ENCODE results near the gene PLXNB3.
"Not testable (repeated sequence)": the region's sequence is repeated elsewhere in the genome, so short reads cannot be mapped to it uniquely, and the experiment has no call there.

Gene PLXNB3

DNA sequence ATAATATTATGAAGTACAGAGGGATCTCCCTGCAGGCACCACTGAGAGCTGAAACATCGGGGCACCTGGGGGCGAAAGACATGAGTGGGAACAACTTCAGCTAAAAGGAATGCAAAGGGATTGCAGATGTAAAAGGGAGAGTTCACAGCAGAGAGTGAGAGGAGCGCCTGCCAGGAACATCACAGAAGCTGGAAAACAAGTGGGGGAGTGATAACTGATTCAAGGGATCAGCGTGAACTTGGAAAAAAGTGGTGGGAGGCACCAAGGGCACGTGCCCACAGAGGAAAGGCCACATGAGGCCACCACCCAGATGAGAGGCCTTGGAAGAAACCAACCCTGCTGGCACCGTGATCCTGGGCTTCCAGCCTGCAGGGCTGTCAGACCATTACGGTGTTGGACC lies 15.0 kb upstream of the PLXNB3 start:
- DNase-seq (ENCODE audit: low read depth, low spot score); H3K27ac ChIP-seq: not testable (repeated sequence)

DNA sequence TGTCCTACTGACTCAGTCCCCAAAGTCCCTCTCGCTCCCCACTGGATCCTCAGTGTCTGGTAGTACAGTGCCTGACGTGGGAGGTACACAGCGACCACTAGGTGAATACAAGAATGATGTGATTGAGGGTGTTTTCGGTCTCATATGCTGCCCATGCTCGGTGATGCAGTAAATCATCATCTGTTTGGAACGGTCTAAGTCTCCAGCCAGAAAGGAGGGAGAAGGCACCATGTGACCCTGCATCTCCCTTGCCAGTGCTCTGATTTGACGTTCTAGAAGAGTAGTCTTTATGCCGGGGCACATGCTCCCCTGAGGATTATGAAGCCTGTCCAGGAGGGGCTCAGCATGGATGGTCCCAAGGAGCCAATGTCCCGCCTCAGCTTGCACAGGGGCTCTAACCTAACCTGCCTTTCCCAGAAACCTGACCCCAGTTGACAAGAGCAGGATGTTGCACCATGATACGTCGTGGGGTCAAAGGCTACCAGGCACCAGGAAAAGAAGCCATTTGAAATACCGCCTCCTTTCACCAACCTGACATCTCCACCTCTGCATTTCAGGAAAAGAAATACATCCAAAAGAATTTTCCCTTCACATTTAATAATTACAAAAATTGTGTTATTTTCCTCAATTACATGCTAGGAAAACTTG lies 13.8 kb upstream of the PLXNB3 start:
- H3K27ac ChIP-seq = no peak overlapping the region
- no peak for DNase-seq (ENCODE audit: low read depth, low spot score)

DNA sequence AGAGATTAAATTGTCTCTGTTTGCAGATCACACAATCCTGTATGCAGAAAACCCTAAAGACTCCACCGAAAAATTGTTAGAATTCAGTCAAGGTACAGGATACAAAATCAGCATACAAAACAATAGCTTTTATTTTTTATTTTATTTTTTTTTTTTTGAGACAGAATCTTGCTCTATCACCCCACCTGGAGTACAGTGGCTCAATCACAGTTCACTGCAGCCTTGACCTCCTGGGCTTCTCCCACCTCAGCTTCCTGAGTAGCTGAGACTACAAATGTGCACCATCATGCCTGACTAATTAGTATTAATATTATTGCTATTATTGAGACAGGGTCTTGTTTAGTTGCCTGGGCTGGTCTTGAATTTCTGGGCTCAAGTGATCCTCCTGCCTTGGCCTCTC lies 8.9 kb upstream of the PLXNB3 start:
- no peak for DNase-seq (ENCODE audit: low read depth, low spot score)
- no peak overlapping the region for H3K27ac ChIP-seq

DNA sequence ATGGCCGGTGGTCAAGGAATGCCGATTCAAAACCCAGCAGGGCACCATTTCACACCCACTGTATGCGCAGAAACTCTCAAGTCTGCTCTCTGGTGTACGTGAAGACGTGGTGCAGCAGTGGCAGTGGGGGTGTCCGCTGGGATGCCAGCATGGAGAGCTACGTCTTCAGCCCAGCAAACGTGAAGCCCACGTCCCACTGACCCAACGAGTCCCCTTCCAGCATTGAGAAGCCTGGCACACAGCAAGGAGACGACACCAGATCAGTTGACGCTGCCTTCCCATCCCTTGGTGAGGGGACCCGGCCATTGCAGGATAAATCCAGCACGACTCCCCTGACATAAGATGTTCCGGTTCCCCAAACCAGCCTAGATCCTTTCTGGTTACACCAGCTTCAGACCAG lies 2.2 kb upstream of the PLXNB3 start:
- no peak overlapping the region for H3K27ac ChIP-seq
- DNase-seq (ENCODE audit: low read depth, low spot score) = no peak

DNA sequence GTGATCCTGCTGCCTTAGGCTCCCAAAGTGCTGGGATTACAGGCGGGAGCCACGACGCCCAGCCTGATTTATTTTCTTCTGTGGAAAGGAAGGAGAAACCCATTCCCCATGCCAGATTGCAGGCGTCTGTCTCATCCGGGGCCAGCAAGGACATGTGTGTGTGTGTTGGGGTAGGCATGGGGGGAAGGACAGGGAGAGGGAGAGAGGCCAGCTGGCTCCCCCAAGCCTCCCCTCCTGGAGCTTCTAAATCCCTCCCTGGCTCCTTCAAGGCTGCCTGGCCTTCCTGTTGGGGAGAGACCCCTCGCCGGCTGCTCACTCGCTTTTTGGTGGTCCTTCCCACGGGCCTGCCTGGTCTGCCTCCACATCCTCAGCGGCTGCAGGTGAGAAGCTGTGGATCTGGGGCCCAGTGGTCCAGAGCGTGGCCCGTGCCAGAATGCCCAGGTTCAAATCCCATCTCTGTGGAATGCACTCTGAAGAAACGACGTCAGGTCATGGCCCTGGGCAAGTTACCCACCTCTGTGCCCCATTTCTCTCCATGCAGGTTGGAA lies 1.3 kb upstream of the PLXNB3 start:
- DNase-seq (ENCODE audit: low read depth, low spot score) = no peak
- no peak overlapping the region for H3K27ac ChIP-seq

DNA sequence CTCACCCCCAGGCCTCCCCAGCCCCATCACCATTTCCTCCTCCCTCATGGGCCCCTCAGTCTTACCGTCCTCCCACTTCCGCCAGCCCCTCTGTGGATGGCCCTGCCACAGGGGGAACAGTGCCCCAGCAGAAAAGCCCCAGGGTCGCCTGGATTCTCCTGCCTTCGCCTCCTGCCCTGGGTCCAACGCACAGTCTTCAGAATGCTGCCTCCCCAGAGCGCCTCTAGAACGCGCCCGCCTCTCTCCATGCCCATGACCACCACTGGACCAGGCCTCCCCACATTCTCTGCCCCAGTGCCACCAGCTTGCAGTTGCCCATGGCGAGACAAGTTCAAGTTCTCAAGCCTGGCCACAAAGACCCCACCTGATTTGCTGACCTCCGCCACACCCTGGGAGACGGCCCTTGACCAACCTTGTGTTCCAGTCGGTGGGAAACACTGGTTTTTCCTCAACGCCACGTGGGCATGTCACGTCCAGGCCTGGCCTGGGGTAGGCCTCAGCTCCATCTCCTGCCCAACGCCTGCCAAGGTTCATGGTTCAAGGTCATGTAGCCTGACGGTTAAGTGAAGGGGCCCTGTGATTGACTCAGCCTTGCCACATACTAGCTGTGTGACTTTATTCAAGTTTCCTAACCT lies 634 bp upstream of the PLXNB3 start:
- no peak for DNase-seq (ENCODE audit: low read depth, low spot score)
- no peak overlapping the region for H3K27ac ChIP-seq

DNA sequence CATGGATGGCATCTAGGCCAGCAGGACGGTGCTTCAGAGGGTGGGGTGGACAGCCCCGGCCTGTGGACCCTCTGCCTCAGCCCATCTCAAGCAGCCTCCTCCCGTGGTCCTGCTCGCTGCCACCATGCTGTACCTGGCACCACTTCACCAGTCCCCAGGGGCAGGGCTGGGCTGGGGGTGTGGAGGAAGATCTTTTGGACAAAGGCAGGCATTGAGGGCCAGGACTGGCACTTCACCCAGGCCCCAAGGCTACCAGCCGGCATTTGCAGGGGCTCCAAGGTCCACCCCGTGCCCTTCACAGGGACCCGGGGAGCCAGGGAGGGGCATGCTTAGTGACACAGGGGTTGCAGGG lies 713 bp downstream of the PLXNB3 start:
- H3K27ac ChIP-seq = no peak overlapping the region
- no peak for DNase-seq (ENCODE audit: low read depth, low spot score)

DNA sequence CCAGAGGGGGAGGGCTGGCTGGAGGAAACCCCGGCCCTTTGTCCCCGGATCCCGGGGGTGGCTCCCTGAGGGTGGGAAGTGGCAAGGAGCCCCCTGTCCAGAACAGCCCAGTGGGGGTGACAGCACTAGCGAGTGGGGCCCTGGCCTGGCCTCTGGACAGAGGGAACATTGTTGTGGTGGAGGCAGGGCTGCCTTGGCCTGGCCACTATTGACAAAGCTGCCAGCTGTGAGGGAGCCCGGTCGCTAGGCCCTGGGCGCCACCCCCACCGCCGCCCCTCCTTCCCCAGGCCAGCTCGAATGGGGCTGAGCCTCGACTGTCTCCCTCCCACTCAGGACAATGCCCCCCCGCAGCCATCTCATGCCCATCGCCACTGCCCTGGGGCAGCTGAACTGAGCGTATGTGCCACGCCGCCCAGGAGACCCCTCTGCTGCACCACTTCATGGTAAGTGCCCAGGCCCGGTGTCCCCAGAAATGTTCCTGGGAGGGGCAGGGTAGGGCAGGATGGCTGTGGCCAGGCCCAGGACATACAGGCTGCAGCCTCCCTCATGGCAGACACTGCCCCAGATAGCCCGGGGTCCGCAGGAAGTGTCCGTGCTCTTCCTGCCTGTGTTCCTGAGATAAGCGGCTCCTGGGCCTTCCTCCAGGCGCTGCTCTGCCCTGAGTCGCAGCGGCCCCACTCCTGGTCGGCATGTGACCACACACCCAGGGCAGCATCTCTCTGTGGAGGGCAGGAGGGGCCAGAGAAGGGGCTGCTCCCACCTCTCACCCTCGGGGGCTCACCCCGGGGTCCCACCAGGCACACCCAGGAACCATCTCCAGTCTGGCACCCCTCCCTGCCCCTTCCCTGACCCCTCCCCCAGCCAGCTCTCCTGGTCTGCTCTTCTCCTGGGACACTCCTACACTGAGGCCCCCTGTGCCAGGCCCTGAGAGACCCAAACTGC lies 1.4 kb downstream of the PLXNB3 start:
- peak overlapping the region; percentile 47 for H3K27ac ChIP-seq
- no peak for DNase-seq (ENCODE audit: low read depth, low spot score)

DNA sequence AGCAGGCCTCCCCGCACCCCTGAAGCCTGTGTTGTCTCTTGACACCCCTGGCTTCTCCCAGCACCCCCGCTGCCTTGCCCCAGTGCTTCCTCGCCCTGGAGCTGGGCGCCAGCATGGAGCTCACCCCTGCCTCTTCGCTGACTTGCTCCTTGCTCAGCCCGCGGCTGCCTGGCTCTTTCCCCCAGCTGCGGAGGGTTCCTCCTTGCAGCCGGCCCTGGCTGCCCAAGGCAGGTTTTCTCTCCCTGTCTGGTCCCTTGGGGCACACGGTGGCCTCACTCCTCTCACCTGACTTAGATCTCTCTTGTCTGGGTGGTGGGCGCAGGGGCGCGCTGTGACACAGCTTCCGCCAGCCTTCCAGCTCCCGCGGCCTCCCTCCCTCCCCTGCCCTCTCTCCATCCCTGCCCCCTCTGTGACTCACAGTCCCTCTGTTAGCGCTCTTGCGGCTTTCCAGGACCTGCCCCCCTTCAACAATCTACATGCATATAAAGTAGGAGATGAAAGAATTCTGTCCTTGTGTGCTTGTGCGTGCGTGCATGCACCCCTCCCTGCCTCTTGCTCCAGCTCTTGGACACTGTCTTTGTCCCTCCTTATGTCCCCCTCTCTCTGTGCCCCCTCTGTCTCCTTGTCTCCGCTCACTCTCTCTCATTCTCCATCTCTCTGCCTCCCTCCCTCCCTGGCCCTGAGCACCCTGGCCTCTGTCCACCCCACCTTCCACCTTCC lies 2.2 kb downstream of the PLXNB3 start:
- no peak for DNase-seq (ENCODE audit: low read depth, low spot score)
- peak overlapping the region; percentile 47 for H3K27ac ChIP-seq

DNA sequence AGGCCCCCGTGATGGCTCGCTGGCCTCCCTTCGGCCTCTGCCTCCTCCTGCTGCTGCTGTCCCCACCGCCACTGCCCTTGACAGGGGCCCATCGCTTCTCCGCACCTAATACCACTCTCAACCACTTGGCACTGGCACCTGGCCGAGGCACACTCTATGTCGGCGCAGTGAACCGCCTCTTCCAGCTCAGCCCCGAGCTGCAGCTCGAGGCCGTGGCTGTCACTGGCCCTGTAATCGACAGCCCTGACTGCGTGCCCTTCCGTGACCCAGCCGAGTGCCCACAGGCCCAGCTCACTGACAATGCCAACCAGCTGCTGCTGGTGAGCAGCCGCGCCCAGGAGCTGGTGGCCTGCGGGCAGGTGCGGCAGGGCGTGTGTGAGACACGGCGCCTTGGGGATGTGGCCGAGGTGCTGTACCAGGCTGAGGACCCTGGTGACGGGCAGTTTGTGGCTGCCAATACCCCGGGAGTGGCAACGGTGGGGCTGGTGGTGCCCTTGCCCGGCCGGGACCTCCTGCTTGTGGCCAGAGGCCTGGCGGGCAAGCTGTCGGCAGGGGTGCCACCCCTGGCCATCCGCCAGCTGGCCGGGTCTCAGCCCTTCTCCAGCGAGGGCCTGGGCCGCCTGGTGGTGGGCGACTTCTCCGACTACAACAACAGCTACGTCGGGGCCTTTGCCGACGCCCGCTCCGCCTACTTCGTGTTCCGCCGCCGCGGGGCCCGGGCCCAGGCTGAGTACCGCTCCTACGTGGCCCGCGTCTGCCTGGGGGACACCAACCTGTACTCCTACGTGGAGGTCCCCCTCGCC lies 3.0 kb downstream of the PLXNB3 start:
- no peak for DNase-seq (ENCODE audit: low read depth, low spot score)
- H3K27ac ChIP-seq = no peak overlapping the region

DNA sequence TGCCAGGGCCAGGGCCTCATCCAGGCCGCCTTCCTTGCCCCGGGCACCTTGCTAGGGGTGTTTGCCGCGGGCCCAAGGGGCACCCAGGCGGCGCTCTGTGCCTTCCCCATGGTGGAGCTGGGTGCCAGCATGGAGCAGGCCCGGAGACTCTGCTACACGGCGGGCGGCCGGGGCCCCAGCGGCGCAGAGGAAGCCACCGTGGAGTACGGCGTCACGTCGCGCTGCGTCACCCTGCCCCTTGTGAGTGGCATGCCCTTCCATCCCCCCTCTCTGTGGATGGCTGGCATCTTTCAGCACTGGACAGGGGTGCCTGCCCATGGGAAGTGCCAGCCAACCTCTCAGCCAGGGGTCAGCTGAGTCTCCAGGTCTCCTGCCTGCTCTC lies 3.6 kb downstream of the PLXNB3 start:
- no peak overlapping the region for H3K27ac ChIP-seq
- DNase-seq (ENCODE audit: low read depth, low spot score) = no peak

DNA sequence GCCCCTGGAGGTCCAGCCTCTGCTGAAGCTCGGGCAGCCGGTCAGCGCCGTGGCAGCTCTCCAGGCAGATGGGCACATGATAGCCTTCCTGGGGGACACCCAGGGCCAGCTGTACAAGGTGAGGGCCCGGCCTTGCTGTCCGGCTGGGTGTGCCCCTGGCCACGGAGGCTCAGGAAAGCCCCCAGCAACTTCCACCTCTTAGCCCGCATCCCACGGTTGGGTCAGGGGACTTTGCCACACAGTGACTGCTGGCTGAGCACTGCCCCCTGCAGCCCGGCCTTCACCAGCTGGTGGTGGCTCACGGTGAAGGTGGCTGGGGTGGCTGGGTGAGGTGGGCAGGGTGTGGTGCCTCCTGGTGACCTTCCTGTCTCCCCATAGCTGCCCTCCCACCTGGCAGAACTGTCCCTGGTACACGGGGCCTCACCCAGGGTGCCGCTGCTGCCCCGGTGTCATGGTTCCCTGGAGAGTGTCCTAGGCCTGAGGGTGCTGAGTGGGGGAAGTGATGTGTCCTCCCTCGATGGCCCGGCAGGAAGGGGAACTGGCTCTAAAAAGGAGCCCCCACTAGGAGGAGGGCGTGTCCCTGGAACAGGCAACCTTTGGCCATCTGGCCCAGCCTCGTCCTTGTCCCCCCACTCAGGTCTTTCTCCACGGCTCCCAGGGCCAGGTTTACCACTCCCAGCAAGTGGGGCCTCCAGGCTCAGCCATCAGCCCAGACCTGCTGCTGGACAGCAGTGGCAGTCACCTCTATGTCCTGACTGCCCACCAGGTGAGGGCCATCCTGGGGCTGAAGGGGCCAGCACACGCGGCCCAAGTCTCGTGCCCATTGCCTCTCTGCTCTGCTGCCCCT lies 4.5 kb downstream of the PLXNB3 start:
- H3K27ac ChIP-seq = no peak overlapping the region
- DNase-seq (ENCODE audit: low read depth, low spot score) = no peak

DNA sequence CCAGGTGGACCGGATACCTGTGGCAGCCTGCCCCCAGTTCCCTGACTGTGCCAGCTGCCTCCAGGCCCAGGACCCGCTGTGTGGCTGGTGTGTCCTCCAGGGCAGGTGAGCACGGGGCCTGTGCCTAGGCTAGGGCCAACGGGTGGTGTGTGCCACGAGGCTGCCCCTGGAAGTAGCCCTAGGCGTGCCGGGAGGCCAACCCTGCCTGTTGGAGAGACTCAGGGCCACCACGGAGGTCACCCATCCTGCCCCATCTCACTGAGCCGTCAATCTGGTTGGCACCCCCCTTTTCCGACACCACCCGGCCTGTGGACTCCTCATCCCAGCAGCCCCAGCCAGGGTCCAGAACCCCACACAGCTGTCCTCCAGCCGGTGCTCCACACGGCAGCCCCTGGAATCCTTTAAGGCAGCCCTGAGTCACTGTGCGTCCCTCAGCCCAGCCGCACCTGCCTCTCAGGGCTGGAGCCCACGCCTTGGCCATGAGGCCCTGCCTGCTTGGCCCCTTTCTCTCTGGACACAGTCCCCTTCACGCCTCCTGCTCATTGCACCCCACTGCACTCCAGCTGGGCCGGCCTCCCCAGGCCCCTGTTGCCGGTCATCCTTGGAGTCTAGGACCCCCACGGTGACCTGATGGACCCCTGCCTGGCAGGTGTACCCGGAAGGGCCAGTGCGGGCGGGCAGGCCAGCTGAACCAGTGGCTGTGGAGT lies 5.3 kb downstream of the PLXNB3 start:
- no peak overlapping the region for H3K27ac ChIP-seq
- DNase-seq (ENCODE audit: low read depth, low spot score) = no peak

DNA sequence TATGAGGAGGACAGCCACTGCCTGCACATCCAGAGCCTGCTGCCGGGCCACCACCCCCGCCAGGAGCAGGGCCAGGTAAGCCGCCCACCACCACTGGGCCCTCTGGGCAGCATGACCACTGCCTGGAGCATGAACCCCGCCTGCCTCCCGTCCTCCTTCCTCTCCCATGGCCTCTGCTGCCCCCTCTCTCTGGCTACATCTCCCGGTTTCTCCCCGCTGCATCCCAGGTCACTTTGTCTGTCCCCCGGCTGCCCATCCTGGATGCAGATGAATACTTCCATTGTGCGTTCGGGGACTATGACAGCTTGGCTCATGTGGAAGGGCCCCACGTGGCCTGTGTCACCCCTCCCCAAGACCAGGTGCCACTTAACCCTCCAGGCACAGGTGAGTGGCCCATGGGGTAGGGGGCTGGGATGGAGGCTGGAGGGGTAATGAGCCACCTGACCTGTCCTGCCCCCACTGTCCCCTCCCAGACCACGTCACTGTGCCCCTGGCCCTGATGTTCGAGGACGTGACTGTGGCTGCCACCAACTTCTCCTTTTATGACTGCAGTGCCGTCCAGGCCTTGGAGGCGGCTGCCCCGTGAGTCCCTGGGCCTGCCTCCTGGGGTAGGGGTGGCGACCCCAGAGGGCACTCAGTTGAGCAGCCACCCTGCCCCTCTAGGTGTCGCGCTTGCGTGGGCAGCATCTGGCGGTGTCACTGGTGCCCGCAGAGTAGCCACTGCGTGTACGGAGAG lies 6.0 kb downstream of the PLXNB3 start:
- H3K27ac ChIP-seq = no peak overlapping the region
- no peak for DNase-seq (ENCODE audit: low read depth, low spot score)

DNA sequence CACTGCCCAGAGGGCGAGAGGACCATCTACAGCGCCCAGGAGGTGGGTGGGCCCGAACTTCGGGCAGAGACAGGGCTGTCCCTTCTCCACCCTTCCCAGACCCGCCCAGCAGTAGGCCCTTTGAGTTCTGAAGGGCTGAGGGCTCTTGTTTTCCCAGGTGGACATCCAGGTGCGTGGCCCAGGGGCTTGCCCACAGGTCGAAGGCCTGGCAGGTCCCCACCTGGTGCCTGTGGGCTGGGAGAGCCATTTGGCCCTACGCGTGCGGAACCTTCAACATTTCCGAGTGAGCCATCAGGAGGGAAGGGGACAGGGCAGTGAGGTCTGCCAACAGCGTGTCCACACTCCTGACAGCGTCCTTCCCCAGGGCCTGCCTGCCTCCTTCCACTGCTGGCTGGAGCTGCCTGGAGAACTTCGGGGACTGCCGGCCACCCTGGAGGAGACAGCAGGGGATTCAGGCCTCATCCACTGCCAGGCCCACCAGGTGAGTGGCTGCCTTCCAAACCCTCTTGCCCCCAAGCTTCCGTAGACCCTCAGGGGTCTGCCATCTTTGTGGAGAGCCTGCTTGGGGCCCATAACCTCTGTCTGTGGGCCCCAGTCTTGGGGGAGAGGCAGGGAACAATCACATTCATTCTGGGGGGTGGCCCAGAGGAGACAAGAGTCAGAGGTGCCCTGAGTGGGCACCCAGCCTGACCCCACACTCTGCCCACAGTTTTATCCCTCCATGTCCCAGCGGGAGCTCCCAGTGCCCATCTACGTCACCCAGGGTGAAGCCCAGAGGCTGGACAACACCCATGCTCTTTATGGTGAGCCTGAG lies 6.8 kb downstream of the PLXNB3 start:
- H3K27ac ChIP-seq = no peak overlapping the region
- DNase-seq (ENCODE audit: low read depth, low spot score) = no peak

DNA sequence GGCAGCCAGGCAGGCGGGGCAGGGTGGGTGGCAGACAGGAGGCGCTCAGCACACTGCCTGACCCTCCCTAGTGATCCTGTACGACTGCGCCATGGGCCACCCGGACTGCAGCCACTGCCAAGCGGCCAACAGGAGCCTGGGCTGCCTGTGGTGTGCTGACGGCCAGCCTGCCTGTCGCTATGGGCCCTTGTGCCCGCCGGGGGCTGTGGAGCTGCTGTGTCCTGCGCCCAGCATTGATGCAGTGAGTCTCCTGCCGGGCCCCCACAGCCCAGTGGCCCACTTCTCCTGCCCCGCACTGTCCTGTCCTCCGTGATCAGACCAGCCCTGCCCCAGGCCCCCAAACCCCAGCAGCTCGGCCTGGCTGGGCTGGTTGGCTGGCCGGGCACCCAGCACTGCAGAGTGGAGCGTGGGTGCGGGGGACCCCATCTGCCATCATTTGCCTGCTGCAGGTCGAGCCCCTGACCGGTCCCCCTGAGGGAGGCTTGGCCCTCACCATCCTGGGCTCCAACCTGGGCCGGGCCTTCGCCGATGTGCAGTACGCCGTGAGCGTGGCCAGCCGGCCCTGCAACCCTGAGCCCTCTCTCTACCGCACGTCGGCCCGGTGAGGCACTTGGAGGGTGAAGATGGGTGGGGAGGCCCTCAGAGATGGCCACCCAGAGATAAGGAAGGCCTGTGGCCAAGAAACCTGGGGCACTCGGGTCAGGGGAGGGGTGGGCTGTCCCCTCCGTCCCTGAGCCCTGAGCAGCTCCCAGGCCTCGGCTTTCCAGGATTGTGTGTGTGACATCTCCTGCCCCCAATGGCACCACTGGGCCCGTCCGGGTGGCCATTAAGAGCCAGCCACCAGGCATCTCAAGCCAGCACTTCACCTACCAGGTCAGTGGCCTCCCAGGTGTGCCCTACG lies 7.6 kb downstream of the PLXNB3 start:
- DNase-seq (ENCODE audit: low read depth, low spot score) = no peak
- H3K27ac ChIP-seq = no peak overlapping the region

Data from epithelial cell of prostate (primary cell).